ENCODE measurements around the gene EXOC6B. TPM values are rescaled to one million over a fixed set of nuclear protein-coding genes. Genes with fewer than 3 reads are reported as not detected.
"Not testable (repeated sequence)": the region's sequence is repeated elsewhere in the genome, so short reads cannot be mapped to it uniquely, and the experiment has no call there.

Gene EXOC6B
- total RNA-seq, 2 experiments from 2014 or later = 8.5 to 8.6 TPM

DNA sequence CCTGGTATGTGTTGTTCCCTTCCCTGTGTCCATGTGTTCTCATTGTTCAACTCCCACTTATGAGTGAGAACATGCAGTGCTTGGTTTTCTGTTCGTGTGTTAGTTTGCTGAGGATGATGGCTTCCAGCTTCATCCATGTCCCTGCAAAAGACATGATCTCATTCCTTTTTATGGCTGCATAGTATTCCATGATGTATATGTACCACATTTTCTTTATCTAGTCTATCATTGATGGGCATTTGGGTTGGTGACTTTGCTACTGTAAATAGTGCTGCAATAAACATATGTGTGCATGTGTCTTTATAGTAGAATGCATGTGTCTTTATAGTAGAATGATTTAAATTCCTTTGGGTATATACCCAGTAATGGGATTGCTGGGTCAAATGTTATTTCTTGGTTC is 341.2 kb downstream of the EXOC6B start:
- POLR2A ChIA-PET; DNase-seq; H3K27me3 Mint-ChIP-seq; H3K4me1 Mint-ChIP-seq (ENCODE audit: low read depth); H3K27ac Mint-ChIP-seq; CTCF ChIA-PET; intact Hi-C loops (cut with micrococcal nuclease); H3K4me3 Mint-ChIP-seq: not testable (repeated sequence)
- Mint-ChIP-seq H3K36me3 (peaks cover 65% of the 10 kb centered on the region), H3K9me3 (peaks cover 20% of the 10 kb centered on the region)

DNA sequence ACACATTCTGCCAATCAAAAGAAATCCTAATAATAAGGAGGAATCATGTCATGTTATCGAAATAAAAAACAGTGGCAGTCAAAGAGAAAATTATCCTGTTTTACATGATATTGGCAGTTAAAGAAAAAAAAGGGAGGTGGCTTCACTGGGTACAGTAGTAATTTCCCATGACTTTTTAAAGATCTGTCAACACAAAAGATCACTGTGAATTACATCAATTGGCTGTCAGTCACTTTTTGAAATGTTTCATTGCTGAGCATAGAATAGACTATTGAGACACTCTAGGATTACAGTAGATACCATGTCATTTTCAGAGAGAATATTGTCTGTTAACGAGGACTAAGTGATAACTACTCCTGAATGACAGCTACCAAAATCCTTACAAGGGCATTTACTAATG is 342.5 kb downstream of the EXOC6B start:
- POLR2A ChIA-PET = no interaction called here
- no peak overlapping the region for H3K27ac Mint-ChIP-seq
- no peak for DNase-seq
- CTCF ChIA-PET = no interaction called here
- no peaks in the 10 kb centered on the region for H3K27me3 Mint-ChIP-seq
- no peak overlapping the region for H3K4me3 Mint-ChIP-seq
- peaks cover 20% of the 10 kb centered on the region for H3K9me3 Mint-ChIP-seq
- no peaks in the 10 kb centered on the region for H3K4me1 Mint-ChIP-seq (ENCODE audit: low read depth)
- peaks cover 68% of the 10 kb centered on the region for H3K36me3 Mint-ChIP-seq
- intact Hi-C loops (cut with micrococcal nuclease) = no loop called here

DNA sequence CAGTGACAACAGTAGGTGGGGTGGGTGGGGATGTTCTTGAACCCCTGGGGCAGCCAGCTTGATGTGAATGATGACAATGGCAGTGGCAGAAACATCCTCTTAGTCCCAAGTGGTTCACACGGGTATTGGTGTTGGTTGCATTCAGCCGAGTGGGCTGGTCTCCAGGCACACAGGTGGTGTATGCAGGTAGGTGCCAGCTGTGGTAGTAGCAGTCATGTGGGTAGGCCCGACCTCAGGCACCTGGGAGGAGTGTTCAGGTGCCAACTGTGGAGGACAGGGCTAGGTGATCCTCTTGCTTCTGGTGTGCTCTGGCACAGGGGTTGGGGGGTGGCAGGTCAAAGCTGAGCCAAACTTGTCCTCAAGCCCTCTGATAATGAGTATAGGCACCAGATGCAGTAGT is 350.6 kb downstream of the EXOC6B start:
- ChIA-PET CTCF (no interaction called here), POLR2A (no interaction called here)
- intact Hi-C loops (cut with micrococcal nuclease) = no loop called here
- Mint-ChIP-seq H3K36me3 (peaks cover 44% of the 10 kb centered on the region), H3K4me1 (ENCODE audit: low read depth) (no peaks in the 10 kb centered on the region), H3K4me3 (no peak overlapping the region), H3K27ac (no peak overlapping the region), H3K9me3 (peaks cover 52% of the 10 kb centered on the region), H3K27me3 (no peaks in the 10 kb centered on the region)
- DNase-seq = no peak

DNA sequence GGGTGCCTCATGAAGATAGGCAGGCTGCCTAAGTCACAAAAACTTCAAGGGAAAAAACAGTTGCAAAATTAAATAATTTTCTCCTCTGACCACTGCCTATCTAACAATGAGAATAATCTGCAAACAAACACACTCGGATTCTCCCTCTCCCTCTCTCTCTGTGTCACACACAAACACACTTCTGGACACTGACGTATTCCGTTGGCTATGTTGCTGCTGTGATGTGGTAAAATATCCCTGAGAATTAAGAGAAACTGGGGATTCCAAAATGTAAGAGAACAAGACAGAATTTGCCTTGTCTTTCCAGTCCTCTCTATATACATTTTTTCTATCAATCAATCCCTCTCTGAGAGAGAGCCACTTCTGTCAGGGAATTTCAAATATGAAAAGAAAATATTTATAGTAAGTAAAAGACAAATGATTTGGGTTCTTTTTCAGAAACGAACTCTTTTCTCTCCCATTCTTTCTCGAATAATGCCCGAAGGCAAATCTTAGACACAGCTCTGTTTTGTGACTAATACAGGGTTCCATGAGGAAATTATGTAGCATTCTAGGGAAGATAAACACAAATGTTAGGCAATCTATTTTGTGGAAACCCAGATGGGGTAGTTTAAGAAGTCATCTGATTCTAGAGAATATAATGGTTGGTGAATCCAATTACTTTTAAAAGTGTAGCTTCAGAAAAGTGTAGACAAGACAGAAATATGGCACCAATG is 367.9 kb downstream of the EXOC6B start:
- Mint-ChIP-seq H3K9me3 (peaks cover 2% of the 10 kb centered on the region), H3K4me1 (ENCODE audit: low read depth) (no peaks in the 10 kb centered on the region), H3K4me3 (no peak overlapping the region), H3K36me3 (peaks cover 21% of the 10 kb centered on the region), H3K27ac (no peak overlapping the region), H3K27me3 (no peaks in the 10 kb centered on the region)
- POLR2A ChIA-PET = no interaction called here
- DNase-seq = no peak
- intact Hi-C loops (cut with micrococcal nuclease) = no loop called here
- CTCF ChIA-PET = no interaction called here

DNA sequence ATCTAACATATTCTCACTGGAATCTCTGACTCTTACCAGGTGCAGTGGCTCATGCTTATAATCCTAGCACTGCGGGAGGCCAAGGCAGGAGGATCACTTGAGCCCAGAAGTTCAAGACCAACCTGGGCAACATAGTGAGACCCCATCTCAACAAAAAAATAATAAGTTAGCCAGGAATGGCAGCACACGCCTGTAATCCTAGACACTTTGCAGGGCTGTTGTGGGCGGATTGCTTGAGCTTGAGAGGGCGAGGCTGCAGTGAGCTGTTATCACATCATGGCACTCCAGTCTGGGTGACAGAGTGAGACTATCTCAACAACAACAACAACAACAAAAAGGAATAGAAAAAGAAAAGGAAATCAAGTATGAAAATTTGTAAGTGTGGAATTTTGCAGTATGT is 371.6 kb downstream of the EXOC6B start:
- H3K4me1 Mint-ChIP-seq (ENCODE audit: low read depth) = no peaks in the 10 kb centered on the region
- no peak overlapping the region for H3K4me3 Mint-ChIP-seq
- no peaks in the 10 kb centered on the region for H3K9me3 Mint-ChIP-seq
- peaks cover 22% of the 10 kb centered on the region for H3K36me3 Mint-ChIP-seq
- ChIA-PET CTCF (no interaction called here), POLR2A (no interaction called here)
- no peak for DNase-seq
- no peaks in the 10 kb centered on the region for H3K27me3 Mint-ChIP-seq
- intact Hi-C loops (cut with micrococcal nuclease) = no loop called here
- H3K27ac Mint-ChIP-seq = no peak overlapping the region

DNA sequence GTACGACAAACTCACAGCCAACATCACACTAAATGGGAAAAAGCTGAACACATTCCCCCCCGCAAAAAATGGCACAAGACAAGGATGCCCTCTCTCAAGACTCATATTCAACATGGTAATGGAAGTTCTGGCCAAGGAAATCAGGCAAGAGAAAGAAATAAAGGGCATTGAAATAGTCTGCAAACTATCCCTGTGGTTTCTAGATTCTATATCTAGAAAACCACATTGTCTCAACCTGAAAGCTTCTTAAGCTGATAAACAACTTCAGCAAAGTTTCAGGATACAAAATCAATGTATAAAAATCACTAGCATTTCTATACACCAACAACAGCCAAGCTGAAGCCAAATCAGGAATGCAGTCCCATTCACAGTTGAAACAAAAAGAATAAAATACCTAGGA is 383.6 kb downstream of the EXOC6B start:
- Mint-ChIP-seq H3K27ac (no peak overlapping the region), H3K9me3 (peaks cover 24% of the 10 kb centered on the region), H3K4me3 (no peak overlapping the region), H3K36me3 (peaks cover 36% of the 10 kb centered on the region), H3K27me3 (no peaks in the 10 kb centered on the region), H3K4me1 (ENCODE audit: low read depth) (peaks cover 4% of the 10 kb centered on the region)
- DNase-seq = no peak
- CTCF ChIA-PET = no interaction called here
- intact Hi-C loops (cut with micrococcal nuclease) = no loop called here
- POLR2A ChIA-PET = no interaction called here

DNA sequence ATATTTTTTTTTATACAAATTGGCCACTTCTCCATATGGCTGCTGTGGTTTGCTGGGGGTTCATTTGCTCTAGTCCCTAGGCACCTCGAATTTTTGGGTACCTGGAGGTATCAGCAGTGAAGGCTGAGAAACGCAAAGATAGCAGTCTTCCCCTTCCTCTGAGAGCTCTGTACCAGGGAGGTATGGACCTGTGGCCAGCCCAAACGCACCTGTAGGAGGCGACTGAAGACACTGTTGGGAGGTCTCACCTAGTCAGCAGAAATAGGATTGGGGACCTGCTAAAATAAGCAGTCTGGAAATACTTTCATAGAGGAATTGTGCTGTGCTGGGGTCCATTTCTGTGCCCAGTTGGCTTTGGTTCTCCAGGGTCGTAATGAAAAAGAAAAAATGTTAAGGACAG is 385.9 kb downstream of the EXOC6B start:
- Mint-ChIP-seq H3K4me1 (ENCODE audit: low read depth) (peaks cover 4% of the 10 kb centered on the region), H3K36me3 (peaks cover 29% of the 10 kb centered on the region), H3K4me3 (no peak overlapping the region), H3K27ac (no peak overlapping the region), H3K9me3 (peaks cover 27% of the 10 kb centered on the region), H3K27me3 (no peaks in the 10 kb centered on the region)
- ChIA-PET POLR2A (no interaction called here), CTCF (no interaction called here)
- no peak for DNase-seq
- intact Hi-C loops (cut with micrococcal nuclease) = no loop called here

DNA sequence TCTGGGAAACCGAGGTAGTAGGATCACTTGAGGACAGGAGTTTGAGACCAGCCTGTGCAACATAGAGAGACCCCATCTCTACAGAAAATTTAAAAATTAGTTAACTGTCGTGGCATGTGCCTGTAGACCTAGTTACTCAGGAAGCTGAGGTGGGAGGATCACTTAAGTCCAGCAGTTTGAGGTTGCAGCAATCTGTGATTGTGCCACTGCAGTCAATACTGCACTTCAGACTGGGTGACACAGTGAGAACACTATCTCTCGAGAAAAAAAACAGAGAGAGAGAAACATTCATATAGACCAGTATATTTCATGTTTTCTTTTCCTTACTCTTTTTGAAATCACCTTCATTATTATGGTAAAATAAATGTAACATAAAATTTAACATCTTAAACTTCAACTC is 387.5 kb downstream of the EXOC6B start:
- ChIA-PET POLR2A (no interaction called here), CTCF (interaction anchor here (0.7 kb wide), 1 partner anchor 1449 kb away, joined by 3 read pairs; no protein-coding TSS in a partner anchor)
- Mint-ChIP-seq H3K4me3 (no peak overlapping the region), H3K27me3 (no peaks in the 10 kb centered on the region), H3K36me3 (peaks cover 26% of the 10 kb centered on the region), H3K9me3 (peaks cover 29% of the 10 kb centered on the region), H3K27ac (no peak overlapping the region), H3K4me1 (ENCODE audit: low read depth) (peaks cover 4% of the 10 kb centered on the region)
- no peak for DNase-seq
- intact Hi-C loops (cut with micrococcal nuclease) = no loop called here

DNA sequence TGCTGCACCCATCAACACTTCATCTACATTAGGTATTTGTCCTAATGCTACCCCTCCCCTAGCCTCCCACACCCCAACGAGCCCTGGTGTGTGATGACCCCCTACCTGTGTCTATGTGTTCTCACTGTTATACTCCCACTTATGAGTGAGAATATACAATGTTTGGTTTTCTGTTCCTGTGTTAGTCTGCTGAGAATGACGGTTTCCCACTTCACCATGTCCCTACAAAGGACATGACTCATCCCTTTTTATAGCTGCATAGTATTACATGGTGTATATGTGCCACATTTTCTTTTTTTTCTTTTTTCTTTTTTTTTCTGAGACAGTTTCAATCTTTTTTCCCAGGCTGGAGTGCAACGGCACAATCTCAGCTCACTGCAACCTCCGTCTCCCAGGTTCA is 394.1 kb downstream of the EXOC6B start:
- H3K4me3 Mint-ChIP-seq = no peak overlapping the region
- peaks cover 18% of the 10 kb centered on the region for H3K36me3 Mint-ChIP-seq
- no peaks in the 10 kb centered on the region for H3K4me1 Mint-ChIP-seq (ENCODE audit: low read depth)
- no peak for DNase-seq
- POLR2A ChIA-PET = no interaction called here
- CTCF ChIA-PET = no interaction called here
- peaks cover 25% of the 10 kb centered on the region for H3K9me3 Mint-ChIP-seq
- H3K27me3 Mint-ChIP-seq = no peaks in the 10 kb centered on the region
- no peak overlapping the region for H3K27ac Mint-ChIP-seq
- intact Hi-C loops (cut with micrococcal nuclease) = no loop called here

DNA sequence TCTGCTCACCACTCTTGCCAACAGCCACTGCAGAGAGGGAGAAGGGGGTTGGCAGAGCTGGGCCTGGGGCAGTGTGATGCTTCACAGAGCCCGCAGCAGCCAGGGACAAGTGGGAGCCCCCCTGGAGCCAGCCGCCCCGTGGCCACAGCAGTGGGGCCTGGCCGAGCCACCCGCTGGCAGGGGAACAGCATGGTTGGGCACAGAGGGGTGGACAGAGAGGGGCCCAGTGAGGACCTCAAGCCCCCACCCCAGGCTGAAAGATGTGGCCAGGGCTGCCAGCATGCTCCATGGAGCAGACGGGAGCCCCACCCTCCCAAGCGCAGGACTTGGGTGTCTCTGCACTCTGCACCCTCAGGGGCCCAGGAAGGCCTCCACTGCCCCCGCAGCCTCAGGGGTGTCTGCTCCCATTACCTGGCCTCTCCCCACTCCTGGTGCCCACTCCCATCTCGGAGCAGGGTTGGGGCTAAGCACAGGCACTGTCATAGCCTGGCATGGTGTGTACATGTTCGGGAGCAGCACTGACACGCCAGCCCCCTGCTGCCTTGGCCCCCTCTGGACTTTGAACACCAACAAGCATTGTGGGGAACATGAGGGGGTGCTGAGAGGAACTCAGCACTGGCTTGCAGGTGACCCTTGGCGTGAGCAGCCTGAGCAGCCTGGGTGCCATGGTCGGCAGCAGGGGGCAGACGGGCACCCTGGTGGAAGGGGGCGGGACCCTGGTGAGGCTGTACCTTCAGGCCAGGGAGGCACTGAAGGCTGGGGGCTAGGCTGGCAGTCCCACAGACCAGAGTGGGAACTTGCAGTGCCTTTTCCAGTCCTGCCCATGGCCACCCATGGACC is 398.6 kb downstream of the EXOC6B start:
- CTCF ChIA-PET = no interaction called here
- Mint-ChIP-seq H3K4me1 (ENCODE audit: low read depth) (no peaks in the 10 kb centered on the region), H3K4me3 (no peak overlapping the region), H3K27me3 (no peaks in the 10 kb centered on the region), H3K36me3 (peaks cover 24% of the 10 kb centered on the region), H3K27ac (no peak overlapping the region), H3K9me3 (peaks cover 22% of the 10 kb centered on the region)
- POLR2A ChIA-PET = no interaction called here
- DNase-seq = no peak
- intact Hi-C loops (cut with micrococcal nuclease) = no loop called here

DNA sequence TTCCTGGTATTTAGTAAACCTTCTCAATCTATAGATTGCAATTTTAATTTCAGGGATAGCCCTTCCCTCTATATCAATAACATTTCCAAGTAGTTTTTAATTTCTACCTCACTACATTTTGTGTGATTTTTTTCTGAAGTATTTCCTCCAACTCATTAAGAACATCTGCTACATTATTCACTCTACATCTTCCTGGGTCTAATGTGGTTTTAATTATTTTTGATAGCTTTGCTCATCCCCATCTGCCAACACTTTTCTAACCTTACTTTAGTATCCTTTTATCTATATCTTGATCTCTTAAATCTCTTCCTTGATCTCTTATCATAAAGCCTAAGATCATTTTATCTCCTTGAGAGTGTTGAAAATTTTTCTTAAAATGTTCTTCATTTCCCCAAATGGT is 399.8 kb downstream of the EXOC6B start:
- no peak overlapping the region for H3K4me3 Mint-ChIP-seq
- ChIA-PET POLR2A (no interaction called here), CTCF (no interaction called here)
- H3K4me1 Mint-ChIP-seq (ENCODE audit: low read depth) = no peaks in the 10 kb centered on the region
- H3K27ac Mint-ChIP-seq = no peak overlapping the region
- peaks cover 24% of the 10 kb centered on the region for H3K9me3 Mint-ChIP-seq
- peaks cover 26% of the 10 kb centered on the region for H3K36me3 Mint-ChIP-seq
- intact Hi-C loops (cut with micrococcal nuclease) = no loop called here
- DNase-seq = no peak
- no peaks in the 10 kb centered on the region for H3K27me3 Mint-ChIP-seq

DNA sequence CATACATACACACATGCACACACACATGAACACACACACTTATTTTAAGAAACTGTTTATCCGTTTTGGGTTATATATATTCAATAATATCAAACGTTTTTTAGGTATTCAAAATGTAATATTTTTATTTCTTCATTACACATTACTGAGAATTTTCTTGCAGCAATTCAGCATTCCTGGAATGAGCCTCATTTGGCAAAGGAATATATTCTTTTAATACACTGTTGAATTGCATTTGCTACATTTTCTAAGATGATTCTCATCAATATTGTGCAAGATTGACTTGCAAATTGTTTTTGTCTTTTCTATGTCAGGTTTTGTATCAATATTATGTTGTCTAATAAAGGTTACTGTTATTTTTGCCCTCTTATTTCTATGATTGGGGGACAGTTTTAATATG is 402.1 kb downstream of the EXOC6B start:
- Mint-ChIP-seq H3K9me3 (peaks cover 42% of the 10 kb centered on the region), H3K27me3 (no peaks in the 10 kb centered on the region), H3K4me1 (ENCODE audit: low read depth) (no peaks in the 10 kb centered on the region), H3K36me3 (peaks cover 31% of the 10 kb centered on the region), H3K27ac (no peak overlapping the region), H3K4me3 (no peak overlapping the region)
- CTCF ChIA-PET = no interaction called here
- no peak for DNase-seq
- intact Hi-C loops (cut with micrococcal nuclease) = no loop called here
- POLR2A ChIA-PET = no interaction called here

DNA sequence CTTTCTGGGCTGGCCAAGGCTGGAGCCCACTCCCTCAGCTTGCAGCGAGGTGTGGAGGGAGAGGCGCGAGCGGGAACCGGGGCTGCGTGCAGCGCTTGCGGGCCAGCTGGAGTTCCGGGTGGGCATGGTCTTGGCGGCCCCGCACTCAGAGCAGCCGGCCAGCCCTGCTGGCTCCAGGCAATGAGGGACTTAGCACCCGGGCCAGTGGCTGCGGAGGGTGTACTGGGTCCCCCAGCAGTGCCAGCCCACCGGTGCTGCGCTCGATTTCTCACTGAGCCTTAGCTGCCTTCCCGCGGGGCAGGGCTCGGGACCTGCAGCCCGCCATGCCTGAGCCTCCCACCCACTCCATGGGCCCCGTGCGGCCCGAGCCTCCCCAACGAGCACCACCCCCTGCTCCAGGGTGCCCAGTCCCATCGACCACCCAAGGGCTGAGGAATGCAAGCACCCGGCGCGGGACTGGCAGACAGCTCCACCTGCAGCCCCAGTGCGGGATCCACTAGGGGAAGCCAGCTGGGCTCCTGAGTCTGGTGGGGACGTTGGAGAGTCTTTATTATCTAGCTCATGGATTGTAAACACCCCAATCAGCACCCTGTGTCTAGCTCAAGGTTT is 404.0 kb downstream of the EXOC6B start:
- peaks cover 25% of the 10 kb centered on the region for H3K36me3 Mint-ChIP-seq
- H3K27me3 Mint-ChIP-seq; H3K4me3 Mint-ChIP-seq; CTCF ChIA-PET; H3K4me1 Mint-ChIP-seq (ENCODE audit: low read depth); POLR2A ChIA-PET; H3K27ac Mint-ChIP-seq; DNase-seq; intact Hi-C loops (cut with micrococcal nuclease): not testable (repeated sequence)
- peaks cover 42% of the 10 kb centered on the region for H3K9me3 Mint-ChIP-seq

All from activated CD4-positive, alpha-beta memory T cell treated with anti-CD3 and anti-CD28 coated beads for 36 hours (primary cell).